Activated CD8-positive, alpha-beta memory T cell treated with anti-CD3 and anti-CD28 coated beads, Interleukin-2, amount 50 U/mL, for 48 hours (primary cell): ENCODE results near the gene CTTNBP2NL.
A peak's percentile ranks its signal among the peaks of the same experiment; 100 is the strongest.
"Not testable (repeated sequence)": the region's sequence is repeated elsewhere in the genome, so short reads cannot be mapped to it uniquely, and the experiment has no call there.

Experiments
- DNase-seq: peaks from one replicate; pipeline ENCODE4 v3.0.0-alpha.2; 2020

CTTNBP2NL gene

GRCh38 chr1:112431038-112431437, 35.0 kb downstream of the CTTNBP2NL start:
- no peak for DNase-seq

GRCh38 chr1:112435448-112435847, 39.4 kb downstream of the CTTNBP2NL start:
- DNase-seq, result no peak

GRCh38 chr1:112436384-112437156, 40.6 kb downstream of the CTTNBP2NL start:
- no peak for DNase-seq

DNA sequence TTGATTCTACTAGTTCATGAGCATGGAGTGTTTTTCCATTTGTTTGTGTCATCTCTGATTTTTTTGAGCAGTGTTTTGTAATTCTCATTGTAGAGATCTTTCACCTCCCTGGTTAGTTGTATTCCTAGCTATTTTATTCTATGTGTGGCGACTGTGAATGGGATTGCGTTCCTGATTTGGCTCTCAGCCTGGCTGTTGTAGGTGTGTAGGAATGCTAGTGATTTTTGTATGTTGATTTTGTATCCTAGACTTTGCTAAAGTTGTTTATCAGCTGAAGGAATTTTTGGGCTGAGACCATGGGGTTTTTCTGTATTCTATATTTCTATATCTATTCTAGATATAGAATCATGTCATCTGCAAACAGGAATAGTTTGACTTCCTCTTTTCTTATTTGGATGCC, 42.1 kb downstream of the CTTNBP2NL start:
- not testable (repeated sequence) for DNase-seq

DNA sequence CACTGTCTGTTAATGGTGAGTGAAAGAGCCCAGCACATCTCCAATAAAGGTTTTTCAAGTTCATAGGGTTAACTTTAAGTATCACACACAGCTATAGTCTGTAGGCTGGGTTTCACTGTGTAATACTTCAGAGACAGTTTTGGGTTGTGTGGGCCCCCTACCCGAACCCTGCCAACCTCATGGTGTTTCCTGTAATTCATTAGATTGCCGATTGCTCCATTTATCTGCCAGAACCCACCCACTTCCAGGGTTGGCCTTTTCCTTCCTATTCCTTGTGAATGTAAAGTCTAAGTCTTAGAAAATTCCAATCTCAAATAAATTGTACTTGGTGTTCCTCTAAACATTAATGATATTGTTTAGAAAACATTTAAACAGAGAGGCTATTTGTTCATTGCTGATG, 43.6 kb downstream of the CTTNBP2NL start:
- DNase-seq, result no peak

DNA sequence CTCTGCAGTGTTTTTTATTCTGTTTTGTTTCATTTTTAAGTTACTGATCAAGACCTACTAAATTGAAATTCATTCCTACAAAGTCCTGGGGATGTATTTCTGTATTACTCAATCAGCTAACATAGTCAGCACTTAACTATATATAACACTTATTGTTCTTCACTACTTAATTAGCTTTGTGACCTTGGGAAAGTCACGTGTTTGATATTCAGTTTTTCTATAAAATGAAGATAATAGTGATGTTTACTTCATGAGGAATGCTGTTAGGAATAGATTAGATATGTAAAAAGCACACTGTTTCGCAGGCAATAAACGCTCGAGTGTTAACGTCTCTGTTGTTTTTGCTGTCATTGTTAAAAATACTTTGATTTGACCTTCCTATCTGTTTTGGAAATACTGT, 44.6 kb downstream of the CTTNBP2NL start:
- no peak for DNase-seq

GRCh38 chr1:112444269-112444668, 48.3 kb downstream of the CTTNBP2NL start:
- DNase-seq, result no peak

GRCh38 chr1:112445596-112445995, 49.6 kb downstream of the CTTNBP2NL start:
- no peak for DNase-seq

DNA sequence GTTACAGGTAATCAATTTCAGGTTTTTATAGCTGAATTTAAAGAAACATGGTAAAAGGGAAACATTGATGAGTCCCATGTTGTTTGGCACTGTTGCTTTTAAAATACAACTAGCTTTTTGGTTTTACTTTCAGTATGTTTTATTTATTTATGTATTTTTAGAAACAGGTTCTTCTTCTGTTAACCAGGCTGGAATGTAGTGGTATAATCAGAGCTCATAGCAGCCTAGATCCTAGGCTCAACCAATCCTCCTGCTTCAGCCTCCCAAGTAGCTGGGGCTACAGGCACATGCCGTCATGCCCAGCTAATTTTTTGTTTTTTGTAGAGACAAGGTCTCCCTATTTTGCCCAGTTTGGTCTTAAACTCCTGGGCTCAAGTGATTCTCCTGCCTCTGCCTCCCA, 50.4 kb downstream of the CTTNBP2NL start:
- no peak for DNase-seq

DNA sequence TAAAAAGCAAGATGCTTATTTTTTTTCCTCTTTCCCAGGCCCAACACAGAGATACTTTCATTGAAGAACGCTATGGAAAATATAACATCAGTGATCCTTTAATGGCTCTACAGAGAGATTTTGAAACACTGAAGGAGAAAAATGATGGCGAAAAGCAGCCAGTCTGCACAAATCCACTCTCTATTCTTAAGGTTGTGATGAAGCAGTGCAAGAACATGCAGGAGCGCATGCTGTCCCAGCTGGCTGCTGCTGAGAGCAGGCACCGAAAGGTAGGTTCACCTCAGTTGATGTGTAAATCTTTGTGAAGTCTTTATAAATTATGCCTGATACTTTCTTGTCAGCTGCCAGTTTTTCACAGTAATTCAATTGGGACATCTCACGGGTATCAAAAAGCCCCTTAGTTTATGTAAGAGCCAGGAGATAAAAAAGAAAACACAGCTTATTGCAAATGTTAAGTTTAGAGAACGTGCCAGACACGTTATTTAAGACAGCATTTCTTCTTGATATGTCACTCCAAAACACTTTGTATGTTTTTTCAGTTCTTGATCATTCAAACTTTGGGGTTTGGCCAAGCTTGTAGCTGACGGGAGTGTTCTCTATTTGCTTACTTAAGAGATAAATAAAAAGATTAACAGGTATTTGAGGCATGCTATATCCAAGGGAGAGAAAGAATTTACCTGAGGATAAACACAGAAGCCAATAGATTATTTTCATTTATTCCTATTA, 53.1 kb downstream of the CTTNBP2NL start:
- DNase-seq, result no peak

DNA sequence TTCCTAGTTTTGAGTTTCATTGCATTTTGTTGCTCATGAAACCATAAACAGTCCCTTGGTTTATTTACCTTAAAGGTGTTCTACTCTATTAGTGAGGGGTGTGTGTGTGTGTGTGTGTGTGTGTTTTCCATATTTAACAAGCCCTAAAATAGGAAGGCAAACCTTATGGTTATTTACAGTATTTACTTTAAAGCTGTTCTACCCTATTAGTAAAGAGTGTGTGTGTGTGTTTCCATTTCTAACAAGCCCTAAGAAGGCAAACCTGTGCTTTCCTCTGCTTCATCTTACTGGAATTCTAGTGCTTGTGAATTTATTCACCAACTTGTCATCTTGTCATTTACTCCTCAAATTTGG, 53.6 kb downstream of the CTTNBP2NL start:
- DNase-seq, result no peak

DNA sequence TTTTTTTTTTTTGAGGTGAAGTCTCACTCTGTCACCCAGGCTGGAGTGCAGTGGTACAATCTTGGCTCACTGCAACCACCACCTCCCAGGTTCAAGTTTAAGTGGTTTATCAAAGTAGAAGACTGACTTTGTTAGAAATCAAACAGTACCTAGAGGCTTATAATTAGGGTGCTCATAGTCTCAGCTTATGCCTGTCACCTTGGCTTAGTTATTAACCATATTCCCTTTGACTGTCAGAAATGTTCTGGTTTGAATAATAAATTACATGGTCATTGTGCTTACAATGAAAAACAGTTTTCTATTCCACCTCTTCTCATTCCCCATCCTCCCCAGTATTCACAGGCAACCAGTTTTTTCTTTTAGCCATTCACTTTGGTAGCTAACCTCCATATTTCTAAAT, 54.8 kb downstream of the CTTNBP2NL start:
- DNase-seq, result no peak

- DNase-seq, result not testable (repeated sequence)
Measured at GRCh38 chr1:112451301-112451700, 55.3 kb downstream of the CTTNBP2NL start.

DNA sequence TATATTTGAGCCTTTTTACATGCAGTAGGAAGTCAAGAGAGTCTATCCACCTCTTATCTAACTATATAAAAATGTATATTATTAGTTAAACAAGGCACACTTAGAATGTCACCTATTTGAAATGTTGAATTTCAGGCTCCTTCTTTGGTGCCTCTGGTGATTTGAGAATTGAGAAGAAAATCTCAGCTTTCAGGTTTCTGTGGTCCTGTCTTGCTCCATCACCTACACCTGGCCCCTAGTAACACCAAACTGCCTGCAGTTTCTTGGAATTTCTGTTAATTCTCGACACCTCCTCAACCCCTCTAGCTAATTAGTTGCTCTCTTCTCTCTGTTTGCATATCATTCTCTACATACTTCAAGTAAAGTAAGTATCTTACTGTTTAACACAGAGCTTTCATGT, 57.9 kb downstream of the CTTNBP2NL start:
- no peak for DNase-seq

DNA sequence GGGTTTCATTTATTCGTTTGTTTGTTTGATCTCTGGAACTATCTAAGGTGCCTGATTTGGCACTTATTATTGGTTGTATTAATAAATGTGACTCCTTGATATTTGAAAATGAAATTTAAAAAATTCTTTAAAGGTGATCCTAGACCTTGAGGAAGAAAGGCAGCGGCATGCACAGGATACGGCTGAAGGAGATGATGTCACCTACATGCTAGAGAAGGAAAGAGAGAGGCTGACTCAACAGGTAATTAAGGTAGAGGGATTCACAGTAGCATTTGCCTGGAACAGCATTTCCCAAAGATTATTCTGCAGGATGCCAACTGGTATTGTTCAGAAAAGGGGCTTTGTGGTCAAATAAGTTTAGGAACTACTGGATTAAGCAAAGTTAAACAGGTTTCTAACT, 58.3 kb downstream of the CTTNBP2NL start:
- no peak for DNase-seq

GRCh38 chr1:112457241-112457640, 61.2 kb downstream of the CTTNBP2NL start:
- DNase-seq, result no peak

GRCh38 chr1:112457955-112458354, 61.9 kb downstream of the CTTNBP2NL start:
- DNase-seq, result no peak

DNA sequence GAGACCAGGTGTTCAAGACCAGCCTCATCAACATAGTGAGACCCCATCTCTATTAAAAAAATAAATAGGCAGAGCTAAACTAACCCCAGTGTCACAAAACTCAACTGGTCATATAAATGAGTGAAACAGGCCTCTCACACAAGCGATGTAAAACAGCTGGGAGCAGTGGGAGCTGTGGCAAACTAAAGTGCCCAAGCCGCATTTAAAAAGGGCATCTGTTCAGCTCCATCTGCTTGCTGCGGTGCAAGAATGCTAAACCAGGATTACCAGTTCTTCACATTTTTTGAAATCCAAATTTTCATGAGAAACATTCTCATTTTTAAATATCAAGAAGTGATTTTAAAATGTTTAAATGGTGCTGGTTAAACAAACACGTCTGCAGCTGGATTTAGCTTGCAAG, 62.7 kb downstream of the CTTNBP2NL start:
- DNase-seq, result no peak

DNA sequence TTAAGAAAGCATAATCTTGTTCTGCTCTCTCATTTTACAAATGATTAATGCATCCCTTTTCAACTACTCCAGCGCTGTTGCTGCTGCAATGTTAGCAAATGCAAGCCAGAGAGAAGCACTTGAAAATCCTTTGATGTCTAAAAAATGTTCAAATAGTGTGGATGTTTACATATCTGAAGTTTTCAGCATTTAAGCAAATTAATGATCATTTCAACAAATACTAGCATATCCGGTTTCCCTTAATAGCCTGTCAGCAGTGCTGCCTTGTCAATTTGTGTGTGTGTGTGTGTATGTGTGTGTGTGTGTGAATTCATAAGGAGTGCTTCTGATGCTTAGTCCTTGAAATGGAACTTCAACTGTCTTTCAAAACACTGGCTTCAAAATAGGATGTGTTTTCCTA, 64.6 kb downstream of the CTTNBP2NL start:
- no peak for DNase-seq

DNA sequence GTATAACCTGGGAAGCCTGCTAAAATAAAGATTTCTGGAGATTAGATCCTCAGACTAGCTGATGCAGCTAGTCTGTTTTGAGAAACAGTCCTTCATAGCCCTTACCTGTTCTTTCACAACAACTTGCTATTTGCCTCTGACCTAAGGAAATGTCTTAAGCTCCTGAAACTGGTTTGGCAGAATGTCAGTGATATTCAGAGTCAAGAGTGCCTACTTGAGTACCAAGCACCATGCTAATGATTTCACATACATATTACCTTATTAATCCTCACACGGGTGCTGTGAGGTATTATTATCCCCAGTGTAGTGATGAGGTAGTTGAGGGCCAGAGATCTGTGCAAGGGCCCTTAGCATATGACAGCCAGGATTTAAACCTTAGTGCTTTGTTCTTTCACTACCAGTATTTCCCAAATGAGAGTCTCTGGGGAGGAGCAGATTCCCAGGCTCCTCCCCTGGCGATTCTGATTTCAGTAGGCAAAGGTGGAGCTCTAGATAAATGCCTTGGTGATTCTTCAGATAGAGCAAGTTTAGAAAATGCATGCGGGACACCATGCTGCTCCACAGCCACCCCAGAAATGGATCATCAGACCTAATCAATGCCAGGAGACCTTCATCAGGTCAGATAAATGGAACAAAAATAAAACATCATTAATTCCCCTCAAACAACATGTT, 65.3 kb downstream of the CTTNBP2NL start:
- DNase-seq, result no peak

DNA sequence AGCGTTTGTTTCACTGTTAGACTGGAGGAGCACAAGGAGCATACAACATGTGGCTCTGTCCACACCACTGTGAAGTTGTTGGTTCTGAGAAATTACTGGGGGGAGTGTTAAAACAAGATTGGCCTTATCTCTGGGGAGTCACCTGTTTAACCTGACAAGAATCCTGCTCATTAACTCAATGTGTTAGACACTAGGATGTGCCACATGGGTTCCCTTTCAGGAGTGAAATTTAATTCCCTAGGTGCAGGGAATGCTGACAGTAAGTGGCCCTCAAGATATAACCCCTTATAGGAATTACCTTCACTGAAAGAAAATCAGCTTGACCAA, 66.9 kb downstream of the CTTNBP2NL start:
- DNase-seq, result no peak

GRCh38 chr1:112464501-112464900, 68.5 kb downstream of the CTTNBP2NL start:
- DNase-seq, result no peak

DNA sequence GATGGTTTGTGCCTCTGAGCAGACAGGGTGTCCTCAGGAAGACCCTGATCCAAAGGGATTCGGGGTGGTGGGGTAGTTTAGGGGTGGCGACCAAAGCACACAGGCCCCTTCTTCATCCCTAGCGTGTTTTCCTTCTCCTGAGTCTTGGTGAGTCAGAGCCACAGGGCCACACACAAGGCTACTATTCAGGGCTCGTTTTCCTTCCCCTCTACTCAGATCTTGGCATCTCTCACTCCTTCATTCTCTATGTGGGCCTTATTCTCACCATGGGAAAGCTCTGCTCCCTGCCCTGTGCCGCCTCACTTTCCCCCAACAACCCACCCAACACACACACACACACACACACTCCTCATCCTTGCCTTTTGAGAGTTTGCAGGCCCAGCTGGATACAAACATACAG, 69.1 kb downstream of the CTTNBP2NL start:
- no peak for DNase-seq

DNA sequence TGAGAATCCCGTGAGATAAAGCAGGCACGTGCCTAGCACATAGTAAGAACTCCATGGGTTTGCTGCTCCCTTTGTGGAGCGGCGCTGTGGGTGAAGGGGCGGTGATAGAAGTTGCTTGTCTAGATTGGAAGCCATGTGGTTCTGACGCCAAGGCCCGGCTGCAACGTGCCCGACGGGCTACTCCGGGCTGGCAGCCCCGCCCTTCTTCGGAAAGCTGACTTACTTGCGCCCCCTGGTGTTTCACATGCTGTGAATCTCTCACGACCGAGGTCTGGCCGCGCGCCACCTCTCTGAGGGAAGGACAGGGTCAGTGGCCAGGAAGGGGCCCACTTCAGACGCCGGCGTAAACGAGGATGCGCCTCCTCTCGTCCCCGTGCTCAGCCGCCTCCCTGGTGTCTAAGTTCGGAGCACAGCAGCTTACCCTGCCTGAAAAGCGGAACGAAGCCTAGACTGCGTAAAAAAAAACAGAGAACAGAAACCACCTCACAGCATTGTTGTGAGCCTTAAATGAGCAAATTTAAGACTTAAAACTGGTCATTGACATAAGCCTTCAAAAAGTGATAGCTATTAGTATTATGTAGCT, 70.2 kb downstream of the CTTNBP2NL start:
- peak; percentile 93 for DNase-seq
